GM12878 (cell line): ENCODE results near the gene TANK. TPM values are rescaled to one million over a fixed set of nuclear protein-coding genes. Genes with fewer than 3 reads are reported as not detected.

ENCODE experiments used
- ATAC-seq: fragments of 200-7000 bp; cut with Tn5 transposase; 3 replicates; pipeline ENCODE4 v1.9.1; 2020; ENCODE audit warnings: mild to moderate bottlenecking, moderate library complexity
- BruUV-seq: library from RNA; stranded (reverse); fragments of 400-500 nt; replicated peaks from 2 replicates; lab custom pipeline; 2021; lab: Mats Ljungman, UMichigan
- CTCF ChIA-PET: fragments of 300-600 bp; sonication (Branson Sonifier 250); formaldehyde crosslinking; extraction: SDS; loops from one replicate; lab custom pipeline; 2021; ENCODE audit warnings: inconsistent platforms; lab: Yijun Ruan, JAX
- POLR2A ChIA-PET: fragments of 350-600 bp; formaldehyde crosslinking; extraction: SDS; loops from one replicate; lab custom pipeline; 2021; ENCODE audit warnings: inconsistent platforms; lab: Charles Lee
- RAD21 ChIA-PET: fragments of 300-600 bp; sonication (Branson Sonifier 250); formaldehyde crosslinking; loops from one replicate; lab custom pipeline; 2023; ENCODE audit warnings: antibody characterized with exemption; ENCODE audit not compliant: unreplicated experiment; lab: Charles Lee
- SMC1A ChIA-PET: fragments of 300-600 bp; sonication (Branson Sonifier 250); formaldehyde crosslinking; loops from one replicate; lab custom pipeline; 2023; ENCODE audit not compliant: unreplicated experiment, uncharacterized antibody; lab: Charles Lee
- DNase-seq: peaks from one replicate; pipeline ENCODE4 v3.0.0-alpha.2; 2011; ENCODE audit warnings: low read depth, low spot score
- FAIRE-seq: peaks from 3 replicates; lab custom pipeline; 2011; peaks lifted over from hg19 to GRCh38; lab: Jason Lieb, UNC
- H2AFZ ChIP-seq: 2 replicates; pipeline ENCODE4 v1.6.0; 2011; ENCODE audit warnings: low read depth, low read length, control low read depth; ENCODE audit not compliant: control insufficient read depth
- H3K27ac ChIP-seq: 2 replicates; pipeline ENCODE4 v1.5.1; 2011; ENCODE audit warnings: control low read depth; ENCODE audit not compliant: control insufficient read depth, insufficient read depth
- H3K27me3 ChIP-seq, 2 experiments: replicated peaks in 1 of 2; 2 replicates each; pipeline versions ENCODE4 v1.6.0 to v1.6.1; 2011; ENCODE audit warnings: low read length in 1 of 2; ENCODE audit not compliant: control insufficient read depth in 2 of 2, insufficient read depth in 2 of 2
- H3K36me3 ChIP-seq, 2 experiments: 2 replicates each; pipeline ENCODE4 v1.5.1; 2011; ENCODE audit warnings: low read length in 1 of 2; ENCODE audit not compliant: control insufficient read depth in 2 of 2, insufficient read depth in 2 of 2
- H3K4me1 ChIP-seq: 2 replicates; pipeline ENCODE4 v1.6.1; 2011; ENCODE audit warnings: mild to moderate bottlenecking, low read length, moderate library complexity, mixed read lengths; ENCODE audit not compliant: control insufficient read depth, insufficient read depth
- H3K4me2 ChIP-seq: 2 replicates; pipeline ENCODE4 v1.6.0; 2011; ENCODE audit warnings: control low read depth; ENCODE audit not compliant: control insufficient read depth, insufficient read depth
- H3K4me3 ChIP-seq: fragments of 200-600 bp; sonication (generic); 2 replicates; pipeline ENCODE4 v1.5.1; 2016
- H3K79me2 ChIP-seq: 2 replicates; pipeline ENCODE4 v1.6.0; 2011; ENCODE audit warnings: low read length; ENCODE audit not compliant: control insufficient read depth, insufficient read depth
- H3K9ac ChIP-seq: 2 replicates; pipeline ENCODE4 v1.8.0; 2011; ENCODE audit warnings: low read length, control low read depth, mixed read lengths; ENCODE audit not compliant: control insufficient read depth, insufficient read depth
- H3K9me3 ChIP-seq: replicated peaks from 3 replicates; pipeline ENCODE4 v1.5.1; 2011; ENCODE audit warnings: mild to moderate bottlenecking, low read length; ENCODE audit not compliant: control insufficient read depth, insufficient read depth
- H4K20me1 ChIP-seq: 2 replicates; pipeline ENCODE4 v1.6.0; 2011; ENCODE audit not compliant: control insufficient read depth, insufficient read depth
- ASH2L ChIP-seq: fragments of 300-600, 200-600 bp; sonication (generic); IDR thresholded peaks from 2 replicates; pipeline ENCODE4 v1.6.1; 2017; ENCODE audit warnings: low read depth, mild to moderate bottlenecking, borderline replicate concordance
- BACH1 ChIP-seq: fragments of 450-650 bp; IDR thresholded peaks from 2 replicates; pipeline ENCODE4 v1.6.1; 2017; ENCODE audit warnings: mild to moderate bottlenecking, borderline replicate concordance
- IKZF1 ChIP-seq: fragments of 450-650 bp; conservative IDR thresholded peaks from 2 replicates; pipeline ENCODE4 v1.6.1; 2017; ENCODE audit warnings: antibody characterized with exemption, mild to moderate bottlenecking
- JUNB ChIP-seq: IDR thresholded peaks from 2 replicates; pipeline ENCODE4 v1.6.1; 2016; ENCODE audit warnings: antibody characterized with exemption, mild to moderate bottlenecking
- WGBS: methylation state at CpG from one replicate; pipeline ENCODE4 v1.1.6; 2016; ENCODE audit warnings: low lambda C conversion rate; ENCODE audit not compliant: insufficient replicate concordance, insufficient coverage; ENCODE audit errors: missing lambda C conversion rate; 5-methylcytosine and 5-hydroxymethylcytosine counted together
- in situ Hi-C: fragments of 300-500 bp; cut with MboI; formaldehyde crosslinking; loops from 9 replicates; pipeline ENCODE4 v1.14.3; 2018; ENCODE audit warnings: mixed read lengths
- intact Hi-C: fragments of 100-400 bp; cut with micrococcal nuclease; formaldehyde crosslinking; loops from one replicate; pipeline ENCODE4 v1.14.2; 2022; ENCODE audit not compliant: unreplicated experiment
- polyA plus RNA-seq, 11 experiments: library from polyadenylated mRNA; depleted of rRNA in 4 of 11; unstranded in 6 of 11; stranded (reverse) in 5 of 11; fragments of >200 nt; fragmentation: Nextera tagmentation in 4 of 11; fragmentation: Illumina TruSeq in 1 of 11; extraction: Ambion mirVana in 4 of 11; extraction: Trizol in 1 of 11; gene quantifications; 1 replicate in 1 of 11; 2 replicates in 10 of 11; pipeline versions ENCODE4 v1.2.1 to v1.2.3, GENCODE V29; 2011 to 2016; ENCODE audit warnings: inconsistent platforms in 2 of 11, missing spikeins in 2 of 11, low read depth in 1 of 11
- total RNA-seq, 4 experiments: library from RNA; depleted of rRNA in 3 of 4; stranded (reverse); fragments of >200 nt in 3 of 4; fragmentation: Illumina TruSeq in 1 of 4; extraction: Trizol in 1 of 4; gene quantifications; 2 replicates each; pipeline versions ENCODE4 v1.2.1 to v1.2.3, GENCODE V29; 2013 to 2021

Gene TANK
- total and polyA plus RNA-seq, 10 of the 15 experiments (the other 5 are each of a cell fraction or from before 2014, with no cell fraction given), result 48.6 to 127 (median 103) TPM

- SMC1A ChIA-PET, result interaction anchor here (1.4 to 2.0 kb wide), 4 partner anchors 12 to 33 kb away, joined by 4 to 12 read pairs (median 4); no protein-coding TSS in a partner anchor
- Histone ChIP-seq H3K4me2 (no peak overlapping the region), H3K9ac (no peak overlapping the region), H3K4me1 (no peaks in the 10 kb centered on the region), H3K9me3 (no peaks in the 10 kb centered on the region), H4K20me1 (no peaks in the 10 kb centered on the region), H3K27me3 (no peaks in the 10 kb centered on the region), H3K27ac (no peak overlapping the region; the same call in 1 of the 2 replicates), H2AFZ (peak overlapping the region; percentile 8; the same call in 1 of the 2 replicates), H3K79me2 (no peaks in the 10 kb centered on the region), H3K4me3 (no peak overlapping the region), H3K36me3 (no peaks in the 10 kb centered on the region)
- CTCF ChIA-PET, result interaction anchor here (1.2 kb wide), 1 partner anchor 15 kb away, joined by 4 read pairs; no protein-coding TSS in a partner anchor
- FAIRE-seq, result no peak
- peak; percentile 81 for ATAC-seq
- intact Hi-C loops, result no loop called here
- POLR2A ChIA-PET, result interaction anchor here (0.9 to 4.1 kb wide), 3 partner anchors 12 to 15 kb away, joined by 3 to 16 read pairs (median 7); no protein-coding TSS in a partner anchor
- DNase-seq, result no peak
- RAD21 ChIA-PET, result interaction anchor here (0.6 to 1.7 kb wide), 7 partner anchors 13 to 99 kb away, joined by 3 to 5 read pairs (median 3); no protein-coding TSS in a partner anchor
- in situ Hi-C loops, result no loop called here
- no TSS peak for BruUV-seq
- 48% methylated on average over 3 of the region's 3 CpGs for WGBS
- TF ChIP-seq BACH1 (peak; percentile 95; the same call in 1 of the 2 replicates), ASH2L (no peak), IKZF1 (0 out of 2 replicates have a peak, but pooled peaks have one; percentile 11), JUNB (peak; percentile 37; the same call in 1 of the 2 replicates)
Measured at GRCh38 chr2:161122772-161123530, 37.3 kb upstream of the TANK start.
